Activated naive CD4-positive, alpha-beta T cell treated with anti-CD3 and anti-CD28 coated beads, Interleukin-2, amount 10 ng/mL, durations not matched to agents 7 days and 5 days (primary cell): ENCODE measurements around the gene TBX3.

Experiments
- CTCF ChIA-PET: fragments of 350-600 bp; sonication (Branson Sonifier 250); formaldehyde crosslinking; loops from one replicate; lab custom pipeline; 2021; ENCODE audit warnings: antibody characterized with exemption; lab: Charles Lee
- DNase-seq: peaks from one replicate; pipeline ENCODE4 v3.0.0-alpha.2; 2020
- H3K27ac Mint-ChIP-seq: one replicate; pipeline ENCODE4 v1.8.0; 2021; ENCODE audit warnings: mild to moderate bottlenecking, moderate library complexity, mixed read lengths
- H3K27me3 Mint-ChIP-seq: one replicate; pipeline ENCODE4 v1.8.0; 2021; ENCODE audit warnings: mild to moderate bottlenecking, mixed read lengths
- H3K36me3 Mint-ChIP-seq: one replicate; pipeline ENCODE4 v1.8.0; 2021; ENCODE audit warnings: mixed read lengths
- H3K4me1 Mint-ChIP-seq: one replicate; pipeline ENCODE4 v1.8.0; 2021; ENCODE audit warnings: mixed read lengths
- H3K4me3 Mint-ChIP-seq: one replicate; pipeline ENCODE4 v1.8.0; 2021; ENCODE audit warnings: mild to moderate bottlenecking, moderate library complexity, mixed read lengths
- H3K9me3 Mint-ChIP-seq: one replicate; pipeline ENCODE4 v1.8.0; 2021; ENCODE audit warnings: mixed read lengths

TBX3 gene

GRCh38 chr12:114701553-114701952 is 17.6 kb upstream of the TBX3 start:
- no peak overlapping the region for H3K27ac Mint-ChIP-seq
- H3K27me3 Mint-ChIP-seq = peaks cover 76% of the 10 kb centered on the region
- H3K4me1 Mint-ChIP-seq = no peaks in the 10 kb centered on the region
- H3K4me3 Mint-ChIP-seq = no peak overlapping the region
- no peak for DNase-seq
- no peaks in the 10 kb centered on the region for H3K9me3 Mint-ChIP-seq
- no peaks in the 10 kb centered on the region for H3K36me3 Mint-ChIP-seq
- CTCF ChIA-PET = no interaction called here

DNA sequence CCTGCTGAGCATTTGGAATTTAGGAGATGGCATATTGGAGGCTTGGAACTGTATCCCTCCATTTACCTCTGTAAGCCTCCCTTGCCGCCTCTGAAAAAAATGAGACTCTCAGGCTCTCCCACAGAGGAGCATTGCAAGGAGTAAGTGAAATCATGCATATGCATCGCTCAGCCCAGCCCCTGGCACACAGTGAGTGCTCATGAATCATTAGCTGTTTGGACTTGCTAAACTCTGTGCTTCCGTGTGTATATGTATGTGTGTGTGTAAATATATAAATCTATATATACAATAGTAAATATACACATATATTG is 17.1 kb upstream of the TBX3 start:
- no peaks in the 10 kb centered on the region for H3K9me3 Mint-ChIP-seq
- no peaks in the 10 kb centered on the region for H3K36me3 Mint-ChIP-seq
- no peak for DNase-seq
- no peak overlapping the region for H3K27ac Mint-ChIP-seq
- H3K4me3 Mint-ChIP-seq = no peak overlapping the region
- H3K27me3 Mint-ChIP-seq = peaks cover 81% of the 10 kb centered on the region
- CTCF ChIA-PET = no interaction called here
- H3K4me1 Mint-ChIP-seq = no peaks in the 10 kb centered on the region

- Mint-ChIP-seq H3K27me3 (peaks cover 85% of the 10 kb centered on the region), H3K9me3 (no peaks in the 10 kb centered on the region), H3K4me3 (no peak overlapping the region), H3K36me3 (no peaks in the 10 kb centered on the region), H3K4me1 (no peaks in the 10 kb centered on the region), H3K27ac (no peak overlapping the region)
- no peak for DNase-seq
- CTCF ChIA-PET = no interaction called here
These were observed 16.6 kb upstream of the TBX3 start for GRCh38 chr12:114700392-114701103.

DNA sequence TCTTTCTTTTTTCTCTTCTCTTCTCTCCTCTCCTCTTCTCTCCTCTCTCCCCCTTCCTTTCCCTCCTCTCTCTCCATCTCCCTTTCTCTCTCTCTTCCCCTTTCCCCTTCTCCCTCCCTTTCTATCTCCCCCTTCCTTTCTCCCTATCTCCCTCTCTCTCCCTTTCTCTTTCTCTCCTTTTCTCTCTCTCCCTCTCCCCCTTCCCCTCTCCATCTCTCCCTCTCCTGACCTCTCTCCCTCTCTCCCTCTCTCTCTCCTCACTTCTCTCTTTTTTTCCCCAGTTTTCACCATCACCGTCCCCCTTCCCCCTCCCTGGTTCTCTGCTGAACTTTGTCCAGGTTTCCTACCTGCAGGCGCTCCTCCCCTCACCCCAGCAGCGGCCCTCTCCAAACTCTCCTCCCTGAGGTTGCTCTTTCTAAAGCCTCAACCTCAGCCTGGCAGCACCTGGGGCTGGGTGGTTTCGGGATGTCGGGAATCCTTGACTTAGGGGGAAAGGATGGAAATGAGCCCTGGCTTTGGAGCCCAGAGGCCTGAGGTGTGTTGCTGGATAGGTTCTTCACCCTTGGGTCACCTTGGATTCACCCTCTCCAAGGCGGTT is 14.7 kb upstream of the TBX3 start:
- Mint-ChIP-seq H3K4me1 (no peaks in the 10 kb centered on the region), H3K36me3 (no peaks in the 10 kb centered on the region), H3K4me3 (no peak overlapping the region), H3K27ac (no peak overlapping the region), H3K27me3 (peaks cover 98% of the 10 kb centered on the region), H3K9me3 (no peaks in the 10 kb centered on the region)
- DNase-seq = no peak
- CTCF ChIA-PET = interaction anchor here (0.6 kb wide), 1 partner anchor 1552 kb away, joined by 5 read pairs; no protein-coding TSS in a partner anchor

DNA sequence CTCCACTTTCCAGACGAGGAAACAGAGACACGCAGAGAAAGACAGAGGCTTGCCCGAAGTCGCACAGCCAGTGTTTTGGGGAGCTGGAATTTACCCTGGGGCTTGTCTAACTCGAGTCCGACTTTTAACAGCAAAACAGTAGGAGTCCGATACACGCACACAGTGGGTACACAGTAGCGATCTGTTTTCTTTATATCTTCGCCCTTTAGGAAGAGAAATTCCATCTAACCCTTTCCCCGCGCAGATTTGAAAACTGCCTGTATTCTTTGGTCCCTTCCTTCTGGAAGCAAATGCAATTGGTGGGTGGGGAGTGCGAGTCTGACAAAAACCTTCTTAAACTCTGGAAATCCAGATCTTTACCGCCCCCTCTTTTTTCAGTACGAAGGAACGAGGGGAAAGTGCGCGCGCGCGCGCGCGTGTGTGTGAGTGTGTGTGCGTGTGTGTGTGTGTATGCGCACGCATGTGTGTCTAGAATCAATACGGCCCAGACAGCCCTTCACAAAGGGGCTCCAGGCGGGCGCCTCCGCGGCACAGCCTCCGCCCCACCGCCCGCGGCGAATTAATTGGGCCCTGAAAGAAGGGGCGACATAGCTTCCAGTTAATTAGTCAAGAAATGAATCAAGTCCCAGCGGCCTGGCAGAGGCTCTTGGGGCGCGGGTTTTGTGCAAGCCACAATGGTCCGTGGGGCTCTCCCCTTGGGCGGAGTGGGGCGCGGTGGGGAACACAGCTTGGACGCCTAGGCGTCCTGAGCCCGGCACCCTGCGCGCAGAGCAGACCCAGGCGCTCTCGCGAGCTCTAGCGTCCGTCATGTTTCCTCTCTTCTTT is 14.0 kb upstream of the TBX3 start:
- Mint-ChIP-seq H3K4me3 (no peak overlapping the region), H3K27ac (no peak overlapping the region)

DNA sequence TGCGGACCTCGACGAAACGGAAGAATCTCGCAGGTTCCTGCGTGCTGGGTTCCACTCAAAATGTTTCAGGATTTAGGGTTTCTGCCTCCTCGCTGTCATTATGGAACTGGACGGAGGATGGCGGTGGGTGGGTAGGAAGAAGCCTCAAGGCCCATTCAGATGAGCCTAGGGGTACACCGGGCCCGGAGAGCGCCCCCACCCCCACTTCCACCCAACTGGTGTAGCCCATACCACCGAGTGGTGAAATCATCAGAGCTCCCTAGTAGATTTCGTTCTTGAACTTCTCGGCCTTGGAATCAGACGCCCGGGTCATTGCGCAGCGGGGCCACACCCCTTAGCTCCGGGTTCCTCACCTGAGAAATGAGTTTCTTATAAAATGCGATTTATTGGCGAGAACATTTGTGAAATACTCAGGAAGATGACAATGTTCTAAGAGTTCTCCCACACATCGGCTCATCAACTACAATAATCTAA is 13.3 kb upstream of the TBX3 start:
- Mint-ChIP-seq H3K4me3 (no peak overlapping the region), H3K36me3 (no peaks in the 10 kb centered on the region), H3K27ac (no peak overlapping the region), H3K9me3 (no peaks in the 10 kb centered on the region), H3K4me1 (no peaks in the 10 kb centered on the region), H3K27me3 (peaks cover 99% of the 10 kb centered on the region)
- no peak for DNase-seq
- CTCF ChIA-PET = no interaction called here

More for the DNA sequence above, 14.0 kb upstream of the TBX3 start:
- H3K9me3 Mint-ChIP-seq = no peaks in the 10 kb centered on the region
- CTCF ChIA-PET = interaction anchor here (0.6 kb wide), 1 partner anchor 1552 kb away, joined by 5 read pairs; no protein-coding TSS in a partner anchor
- no peak for DNase-seq
- peaks cover 98% of the 10 kb centered on the region for H3K27me3 Mint-ChIP-seq
- H3K4me1 Mint-ChIP-seq = no peaks in the 10 kb centered on the region
- H3K36me3 Mint-ChIP-seq = no peaks in the 10 kb centered on the region

- Mint-ChIP-seq H3K36me3 (no peaks in the 10 kb centered on the region), H3K4me3 (no peak overlapping the region), H3K27ac (no peak overlapping the region), H3K4me1 (no peaks in the 10 kb centered on the region), H3K27me3 (peaks cover 99% of the 10 kb centered on the region), H3K9me3 (no peaks in the 10 kb centered on the region)
- no peak for DNase-seq
- CTCF ChIA-PET = no interaction called here
These were observed 12.7 kb upstream of the TBX3 start for GRCh38 chr12:114696443-114697242.

- no peak for DNase-seq
- H3K4me3 Mint-ChIP-seq = no peak overlapping the region
- no peaks in the 10 kb centered on the region for H3K4me1 Mint-ChIP-seq
- no peak overlapping the region for H3K27ac Mint-ChIP-seq
- H3K36me3 Mint-ChIP-seq = no peaks in the 10 kb centered on the region
- H3K9me3 Mint-ChIP-seq = no peaks in the 10 kb centered on the region
- peaks cover 99% of the 10 kb centered on the region for H3K27me3 Mint-ChIP-seq
- CTCF ChIA-PET = no interaction called here
These were observed 11.3 kb upstream of the TBX3 start for GRCh38 chr12:114695305-114695592.

DNA sequence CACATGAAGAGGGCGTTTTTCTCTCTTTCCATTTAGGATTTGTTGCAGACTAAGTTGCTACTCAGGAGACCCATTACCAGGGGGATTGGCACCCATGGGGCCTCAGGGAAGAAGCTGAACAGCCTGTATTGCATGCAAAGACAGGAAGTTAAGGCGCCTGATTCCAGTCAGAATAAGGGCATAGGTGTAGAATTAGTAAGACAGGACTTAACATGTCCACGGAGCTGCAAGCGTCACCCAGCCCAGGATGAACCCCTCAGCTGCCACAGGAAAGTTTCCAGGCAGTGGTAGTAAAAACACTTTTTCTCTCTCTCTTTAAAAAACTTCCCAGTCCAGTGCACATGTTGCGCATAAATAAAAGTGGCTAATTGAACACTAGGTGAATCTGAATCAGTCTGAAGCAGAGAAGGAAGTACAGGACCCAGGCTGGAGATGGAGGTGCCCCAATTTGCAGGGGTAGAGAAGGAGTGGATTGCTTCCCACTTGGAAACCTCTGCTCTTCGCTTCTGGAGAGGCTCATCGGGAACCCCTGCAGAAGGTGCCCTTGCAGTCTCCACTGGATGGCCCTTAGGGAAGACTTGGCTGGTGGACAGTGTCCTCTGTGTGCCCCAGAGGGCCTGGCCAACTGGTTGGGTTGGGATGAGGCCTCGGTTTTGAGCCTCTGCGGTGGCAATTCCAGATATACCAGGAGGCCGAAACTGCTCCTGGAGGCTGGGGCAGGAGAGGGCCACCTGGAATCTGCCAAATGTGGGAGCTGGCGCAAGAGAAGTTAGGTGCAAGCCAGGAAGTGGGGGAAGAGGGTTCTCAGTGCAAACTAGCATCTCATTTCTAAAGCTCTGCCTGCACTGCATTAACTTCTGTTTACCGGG is 10.7 kb upstream of the TBX3 start:
- peaks cover 99% of the 10 kb centered on the region for H3K27me3 Mint-ChIP-seq

GRCh38 chr12:114693532-114693931 is 9.6 kb upstream of the TBX3 start:
- no peak for DNase-seq
- CTCF ChIA-PET = no interaction called here
- no peaks in the 10 kb centered on the region for H3K36me3 Mint-ChIP-seq
- peaks cover 99% of the 10 kb centered on the region for H3K27me3 Mint-ChIP-seq
- no peaks in the 10 kb centered on the region for H3K9me3 Mint-ChIP-seq
- no peak overlapping the region for H3K4me3 Mint-ChIP-seq
- H3K4me1 Mint-ChIP-seq = no peaks in the 10 kb centered on the region
- no peak overlapping the region for H3K27ac Mint-ChIP-seq

More for the DNA sequence above, 10.7 kb upstream of the TBX3 start:
- CTCF ChIA-PET = no interaction called here
- H3K9me3 Mint-ChIP-seq = no peaks in the 10 kb centered on the region
- no peaks in the 10 kb centered on the region for H3K36me3 Mint-ChIP-seq
- no peak overlapping the region for H3K27ac Mint-ChIP-seq
- H3K4me3 Mint-ChIP-seq = no peak overlapping the region
- no peaks in the 10 kb centered on the region for H3K4me1 Mint-ChIP-seq
- no peak for DNase-seq

DNA sequence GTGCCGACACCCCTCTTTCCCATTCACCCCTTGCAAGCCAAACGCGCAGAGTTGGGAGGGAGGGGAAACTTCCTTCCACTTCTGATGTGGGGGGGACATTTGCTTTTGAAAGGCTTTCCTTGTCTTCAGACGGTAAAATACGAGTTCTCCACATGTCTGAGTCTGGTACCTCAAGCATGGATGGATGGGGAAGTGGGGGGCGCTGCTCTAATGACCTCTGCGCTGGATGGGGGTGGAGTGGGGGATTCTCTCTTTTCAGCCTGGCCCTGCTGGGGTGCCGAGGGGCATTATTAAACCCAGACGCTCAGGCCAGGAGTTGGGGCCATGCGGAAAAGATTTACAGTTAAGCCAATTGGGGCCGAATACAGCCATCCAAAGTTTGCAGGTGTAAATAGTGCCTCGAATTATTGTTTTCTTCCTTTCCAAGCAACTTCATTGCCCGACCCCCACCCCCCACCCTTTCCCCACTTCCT is 9.1 kb upstream of the TBX3 start:
- H3K27me3 Mint-ChIP-seq = peaks cover 99% of the 10 kb centered on the region
- DNase-seq = no peak
- no peaks in the 10 kb centered on the region for H3K9me3 Mint-ChIP-seq
- no peaks in the 10 kb centered on the region for H3K4me1 Mint-ChIP-seq
- no peak overlapping the region for H3K4me3 Mint-ChIP-seq
- no peak overlapping the region for H3K27ac Mint-ChIP-seq
- H3K36me3 Mint-ChIP-seq = no peaks in the 10 kb centered on the region
- CTCF ChIA-PET = no interaction called here

- Mint-ChIP-seq H3K9me3 (no peaks in the 10 kb centered on the region), H3K4me1 (no peaks in the 10 kb centered on the region), H3K27ac (no peak overlapping the region), H3K4me3 (no peak overlapping the region), H3K36me3 (no peaks in the 10 kb centered on the region), H3K27me3 (peaks cover 99% of the 10 kb centered on the region)
- no peak for DNase-seq
- CTCF ChIA-PET = no interaction called here
These were observed 8.4 kb upstream of the TBX3 start for GRCh38 chr12:114692186-114693058.

DNA sequence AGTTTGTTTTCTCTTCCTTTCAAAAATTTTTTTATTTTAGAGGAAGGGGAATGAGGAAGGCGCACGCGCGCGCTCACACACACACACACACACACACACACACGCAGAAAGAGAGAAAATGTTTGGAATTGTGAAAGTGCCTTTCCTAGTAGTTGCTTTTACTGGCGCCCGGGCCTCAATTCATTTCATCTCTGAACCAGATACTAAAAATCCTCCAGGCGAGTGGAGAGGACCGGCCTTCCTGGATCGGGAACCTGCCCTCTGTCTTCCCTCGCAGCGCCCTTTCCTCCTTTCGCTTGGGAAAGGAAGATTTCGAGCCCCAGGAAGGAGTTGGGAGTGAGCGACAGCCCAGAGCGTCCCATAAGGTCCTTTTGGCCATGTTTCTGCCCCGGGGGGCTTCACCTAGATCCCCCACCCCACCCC is 7.8 kb upstream of the TBX3 start:
- CTCF ChIA-PET = no interaction called here
- no peaks in the 10 kb centered on the region for H3K9me3 Mint-ChIP-seq
- H3K27ac Mint-ChIP-seq = peak overlapping the region; percentile 49
- no peak overlapping the region for H3K4me3 Mint-ChIP-seq
- no peak for DNase-seq
- peaks cover 99% of the 10 kb centered on the region for H3K27me3 Mint-ChIP-seq
- H3K36me3 Mint-ChIP-seq = no peaks in the 10 kb centered on the region
- no peaks in the 10 kb centered on the region for H3K4me1 Mint-ChIP-seq
